Duodenal mucosa (tissue), 2 donors: Measurements from ENCODE around the gene SUB1.
"Not testable (repeated sequence)": the region's sequence is repeated elsewhere in the genome, so short reads cannot be mapped to it uniquely, and the experiment has no call there.

Experiments
- H3K27ac ChIP-seq: one replicate; pipeline ENCODE4 v1.7.0; 2013; ENCODE audit warnings: low read depth, low read length
- H3K27me3 ChIP-seq, 2 donors: one replicate each; pipeline ENCODE4 v1.7.0; 2013; ENCODE audit warnings: low read length in 2 of 2, control low read depth in 1 of 2; ENCODE audit not compliant: insufficient read depth in 2 of 2, control insufficient read depth in 1 of 2
- H3K36me3 ChIP-seq, 2 donors: one replicate each; pipeline ENCODE4 v1.7.0; 2013; ENCODE audit warnings: low read length in 2 of 2, control low read depth in 1 of 2; ENCODE audit not compliant: insufficient read depth in 2 of 2, control insufficient read depth in 1 of 2
- H3K4me1 ChIP-seq, 2 donors: one replicate each; pipeline ENCODE4 v1.7.0; 2013; ENCODE audit warnings: low read length in 2 of 2, control low read depth in 1 of 2; ENCODE audit not compliant: insufficient read depth in 2 of 2, control insufficient read depth in 1 of 2
- H3K4me3 ChIP-seq, 2 donors: one replicate each; pipeline ENCODE4 v1.7.0; 2013; ENCODE audit warnings: low read length in 2 of 2, low read depth in 1 of 2
- H3K9ac ChIP-seq, 2 donors: one replicate each; pipeline ENCODE4 v1.7.0; 2013; ENCODE audit warnings: low read length in 2 of 2, low read depth in 1 of 2
- H3K9me3 ChIP-seq, 2 donors: one replicate each; pipeline ENCODE4 v1.7.0; 2013; ENCODE audit warnings: low read length in 2 of 2, control low read depth in 1 of 2; ENCODE audit not compliant: control insufficient read depth in 1 of 2

The SUB1 gene

GRCh38 chr5:32551194-32551593 lies 34.2 kb upstream of the SUB1 start:
- Histone ChIP-seq H3K9me3 (peaks cover 0 to 4% of the 10 kb centered on the region in 2 donors), H3K36me3 (no peaks in the 10 kb centered on the region), H3K27me3 (no peaks in the 10 kb centered on the region), H3K4me3 (no peak overlapping the region), H3K4me1 (no peaks in the 10 kb centered on the region), H3K9ac (no peak overlapping the region), H3K27ac (no peak overlapping the region)

- Histone ChIP-seq H3K36me3 (no peaks in the 10 kb centered on the region), H3K27me3 (no peaks in the 10 kb centered on the region), H3K9me3 (peaks cover 0 to 4% of the 10 kb centered on the region in 2 donors), H3K9ac (no peak overlapping the region), H3K4me1 (no peaks in the 10 kb centered on the region), H3K27ac (no peak overlapping the region), H3K4me3 (no peak overlapping the region)
These were observed 33.5 kb upstream of the SUB1 start for GRCh38 chr5:32551865-32552264.

GRCh38 chr5:32552491-32552890 lies 32.9 kb upstream of the SUB1 start:
- not testable (repeated sequence) for H3K27me3 ChIP-seq, H3K36me3 ChIP-seq, H3K4me3 ChIP-seq, H3K9ac ChIP-seq, H3K27ac ChIP-seq, H3K4me1 ChIP-seq, H3K9me3 ChIP-seq

GRCh38 chr5:32552936-32553335 lies 32.4 kb upstream of the SUB1 start:
- H3K9me3 ChIP-seq: peaks cover 0 to 4% of the 10 kb centered on the region in 2 donors
- H3K9ac ChIP-seq: no peak overlapping the region
- no peak overlapping the region for H3K4me3 ChIP-seq
- H3K27ac ChIP-seq: no peak overlapping the region
- no peaks in the 10 kb centered on the region for H3K27me3 ChIP-seq
- H3K36me3 ChIP-seq: no peaks in the 10 kb centered on the region
- H3K4me1 ChIP-seq: no peaks in the 10 kb centered on the region

- not testable (repeated sequence) for H3K27ac ChIP-seq, H3K36me3 ChIP-seq, H3K4me3 ChIP-seq, H3K27me3 ChIP-seq, H3K9me3 ChIP-seq, H3K9ac ChIP-seq, H3K4me1 ChIP-seq
These were observed 31.1 kb upstream of the SUB1 start for GRCh38 chr5:32554181-32554780.

- not testable (repeated sequence) for H3K4me1 ChIP-seq, H3K27ac ChIP-seq, H3K4me3 ChIP-seq, H3K27me3 ChIP-seq, H3K9me3 ChIP-seq, H3K9ac ChIP-seq, H3K36me3 ChIP-seq
These were observed 28.8 kb upstream of the SUB1 start for GRCh38 chr5:32556543-32556942.

GRCh38 chr5:32559411-32559810 lies 25.9 kb upstream of the SUB1 start:
- Histone ChIP-seq H3K27me3 (no peaks in the 10 kb centered on the region), H3K9ac (no peak overlapping the region), H3K4me1 (peaks cover 0 to 4% of the 10 kb centered on the region in 2 donors), H3K4me3 (no peak overlapping the region), H3K9me3 (no peaks in the 10 kb centered on the region), H3K27ac (no peak overlapping the region), H3K36me3 (no peaks in the 10 kb centered on the region)

GRCh38 chr5:32559921-32560320 lies 25.4 kb upstream of the SUB1 start:
- no peak overlapping the region for H3K9ac ChIP-seq
- H3K9me3 ChIP-seq: no peaks in the 10 kb centered on the region
- no peaks in the 10 kb centered on the region for H3K27me3 ChIP-seq
- no peak overlapping the region for H3K4me3 ChIP-seq
- no peaks in the 10 kb centered on the region for H3K36me3 ChIP-seq
- peaks cover 5 to 9% of the 10 kb centered on the region in 2 donors for H3K4me1 ChIP-seq
- H3K27ac ChIP-seq: no peak overlapping the region

- no peak overlapping the region for H3K4me3 ChIP-seq
- H3K9ac ChIP-seq: no peak overlapping the region
- no peaks in the 10 kb centered on the region for H3K9me3 ChIP-seq
- peaks cover 9 to 14% of the 10 kb centered on the region in 2 donors for H3K4me1 ChIP-seq
- no peaks in the 10 kb centered on the region for H3K27me3 ChIP-seq
- no peak overlapping the region for H3K27ac ChIP-seq
- no peaks in the 10 kb centered on the region for H3K36me3 ChIP-seq
These were observed 23.3 kb upstream of the SUB1 start for GRCh38 chr5:32562056-32562455.

GRCh38 chr5:32562843-32563242 lies 22.5 kb upstream of the SUB1 start:
- Histone ChIP-seq H3K4me3 (no peak overlapping the region), H3K27me3 (no peaks in the 10 kb centered on the region)

GRCh38 chr5:32563614-32564013 lies 21.7 kb upstream of the SUB1 start:
- Histone ChIP-seq H3K27ac (no peak overlapping the region), H3K4me1 (peaks cover 9 to 14% of the 10 kb centered on the region in 2 donors), H3K36me3 (no peaks in the 10 kb centered on the region), H3K4me3 (no peak overlapping the region), H3K9ac (no peak overlapping the region), H3K27me3 (no peaks in the 10 kb centered on the region), H3K9me3 (no peaks in the 10 kb centered on the region)

More at GRCh38 chr5:32562843-32563242, 22.5 kb upstream of the SUB1 start:
- Histone ChIP-seq H3K9ac (no peak overlapping the region), H3K4me1 (peaks cover 9 to 14% of the 10 kb centered on the region in 2 donors), H3K27ac (no peak overlapping the region), H3K9me3 (no peaks in the 10 kb centered on the region), H3K36me3 (no peaks in the 10 kb centered on the region)
